ENCODE results near the gene SELENOT. TPM values are rescaled to one million over a fixed set of nuclear protein-coding genes. Genes with fewer than 3 reads are reported as not detected.

SELENOT gene
- total RNA-seq, 4 donors from 2014 or later = 49.2 to 97.2 (median 75.3) TPM

DNA sequence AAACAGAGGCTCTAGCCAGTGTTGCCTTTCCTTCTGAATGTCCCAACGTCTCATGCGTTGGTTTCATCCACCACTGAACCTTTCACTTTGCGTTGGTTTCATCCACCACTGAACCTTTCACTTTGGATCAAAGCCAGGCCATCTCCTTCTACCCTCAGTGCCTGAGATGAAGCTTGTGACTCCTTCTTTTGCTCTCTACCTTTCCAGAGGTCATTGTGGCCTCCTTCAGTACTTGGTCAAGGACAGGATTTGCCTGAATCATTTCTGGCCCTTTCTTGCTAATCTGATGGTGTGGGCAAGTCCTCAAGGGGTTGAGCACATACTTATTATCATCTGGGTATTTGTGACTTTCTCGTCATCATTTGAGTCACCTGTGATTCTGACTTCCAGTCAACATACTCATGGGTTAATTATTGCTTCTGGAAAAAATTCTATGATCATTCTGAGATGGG lies 50.0 kb downstream of the SELENOT start:
- Histone ChIP-seq H3K4me3 (no peak overlapping the region), H3K4me1 (no peaks in the 10 kb centered on the region), H3K27me3 (no peaks in the 10 kb centered on the region), H3K27ac (no peak overlapping the region), H3K9me3 (no peaks in the 10 kb centered on the region), H3K36me3 (no peaks in the 10 kb centered on the region)
- no peak for DNase-seq (ENCODE audit: low spot score in 2 of 2)
- WGBS = 89% methylated on average over 4 of the region's 4 CpGs
- TF ChIP-seq POLR2AphosphoS5 (IDR thresholded peaks at IDR 0.05) = no peak
- TF ChIP-seq, protein P1, sequence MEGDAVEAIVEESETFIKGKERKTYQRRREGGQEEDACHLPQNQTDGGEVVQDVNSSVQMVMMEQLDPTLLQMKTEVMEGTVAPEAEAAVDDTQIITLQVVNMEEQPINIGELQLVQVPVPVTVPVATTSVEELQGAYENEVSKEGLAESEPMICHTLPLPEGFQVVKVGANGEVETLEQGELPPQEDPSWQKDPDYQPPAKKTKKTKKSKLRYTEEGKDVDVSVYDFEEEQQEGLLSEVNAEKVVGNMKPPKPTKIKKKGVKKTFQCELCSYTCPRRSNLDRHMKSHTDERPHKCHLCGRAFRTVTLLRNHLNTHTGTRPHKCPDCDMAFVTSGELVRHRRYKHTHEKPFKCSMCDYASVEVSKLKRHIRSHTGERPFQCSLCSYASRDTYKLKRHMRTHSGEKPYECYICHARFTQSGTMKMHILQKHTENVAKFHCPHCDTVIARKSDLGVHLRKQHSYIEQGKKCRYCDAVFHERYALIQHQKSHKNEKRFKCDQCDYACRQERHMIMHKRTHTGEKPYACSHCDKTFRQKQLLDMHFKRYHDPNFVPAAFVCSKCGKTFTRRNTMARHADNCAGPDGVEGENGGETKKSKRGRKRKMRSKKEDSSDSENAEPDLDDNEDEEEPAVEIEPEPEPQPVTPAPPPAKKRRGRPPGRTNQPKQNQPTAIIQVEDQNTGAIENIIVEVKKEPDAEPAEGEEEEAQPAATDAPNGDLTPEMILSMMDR (IDR thresholded peaks at IDR 0.05) = no peak
- TF ChIP-seq EP300 (IDR thresholded peaks at IDR 0.05) = no peak
- no peak for TF ChIP-seq POLR2A (IDR thresholded peaks at IDR 0.05)

DNA sequence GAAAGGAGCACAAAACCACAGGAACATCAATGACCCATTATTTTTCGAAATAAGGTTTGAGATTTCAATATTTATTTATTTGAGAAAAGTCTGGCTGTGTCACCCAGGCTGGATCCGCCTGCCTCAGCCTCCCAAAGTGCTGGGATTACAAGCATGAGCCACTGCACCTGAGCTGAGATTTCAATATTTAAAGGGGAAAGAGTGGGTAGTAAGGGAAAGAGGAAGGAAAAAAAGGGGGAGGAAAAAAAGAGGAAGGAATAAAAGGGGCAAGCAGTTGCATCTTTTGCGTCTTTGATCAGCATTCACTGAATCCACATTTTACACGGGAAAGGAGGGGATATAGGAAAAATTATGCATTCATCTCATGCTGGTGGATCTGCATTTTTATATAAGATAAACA lies 53.2 kb downstream of the SELENOT start:
- Histone ChIP-seq H3K36me3 (no peaks in the 10 kb centered on the region), H3K4me1 (no peaks in the 10 kb centered on the region), H3K27me3 (no peaks in the 10 kb centered on the region), H3K27ac (no peak overlapping the region), H3K4me3 (no peak overlapping the region), H3K9me3 (no peaks in the 10 kb centered on the region)
- DNase-seq (ENCODE audit: low spot score in 2 of 2) = no peak
- TF ChIP-seq POLR2A (IDR thresholded peaks at IDR 0.05) (no peak), EP300 (IDR thresholded peaks at IDR 0.05) (no peak), POLR2AphosphoS5 (IDR thresholded peaks at IDR 0.05) (no peak)
- TF ChIP-seq, protein P1 (IDR thresholded peaks at IDR 0.05) = no peak
- WGBS = 76% methylated on average over 4 of the region's 4 CpGs

- H3K9me3 ChIP-seq = no peaks in the 10 kb centered on the region
- DNase-seq (ENCODE audit: low spot score in 2 of 2) = no peak
- H3K27me3 ChIP-seq = no peaks in the 10 kb centered on the region
- no peaks in the 10 kb centered on the region for H3K4me1 ChIP-seq
- H3K36me3 ChIP-seq = no peaks in the 10 kb centered on the region
- no peak for TF ChIP-seq EP300 (IDR thresholded peaks at IDR 0.05)
- no peak for TF ChIP-seq POLR2AphosphoS5 (IDR thresholded peaks at IDR 0.05)
- TF ChIP-seq, protein P1 (IDR thresholded peaks at IDR 0.05) = no peak
- TF ChIP-seq POLR2A (IDR thresholded peaks at IDR 0.05) = no peak
- 69% methylated on average over 7 of the region's 7 CpGs for WGBS
- no peak overlapping the region for H3K27ac ChIP-seq
- no peak overlapping the region for H3K4me3 ChIP-seq
Observed at GRCh38 chr3:150662410-150663200, 59.5 kb downstream of the SELENOT start.

- TF ChIP-seq POLR2AphosphoS5 (IDR thresholded peaks at IDR 0.05) (no peak), EP300 (IDR thresholded peaks at IDR 0.05) (no peak), POLR2A (IDR thresholded peaks at IDR 0.05) (no peak)
- TF ChIP-seq, protein P1 (IDR thresholded peaks at IDR 0.05) = no peak
- H3K4me1 ChIP-seq = no peaks in the 10 kb centered on the region
- H3K27ac ChIP-seq = no peak overlapping the region
- H3K27me3 ChIP-seq = no peaks in the 10 kb centered on the region
- H3K4me3 ChIP-seq = no peak overlapping the region
- no peaks in the 10 kb centered on the region for H3K36me3 ChIP-seq
- DNase-seq (ENCODE audit: low spot score in 2 of 2) = no peak
- H3K9me3 ChIP-seq = no peaks in the 10 kb centered on the region
- 95% methylated on average over 7 of the region's 8 CpGs for WGBS
Observed at GRCh38 chr3:150663461-150663860, 60.3 kb downstream of the SELENOT start.

DNA sequence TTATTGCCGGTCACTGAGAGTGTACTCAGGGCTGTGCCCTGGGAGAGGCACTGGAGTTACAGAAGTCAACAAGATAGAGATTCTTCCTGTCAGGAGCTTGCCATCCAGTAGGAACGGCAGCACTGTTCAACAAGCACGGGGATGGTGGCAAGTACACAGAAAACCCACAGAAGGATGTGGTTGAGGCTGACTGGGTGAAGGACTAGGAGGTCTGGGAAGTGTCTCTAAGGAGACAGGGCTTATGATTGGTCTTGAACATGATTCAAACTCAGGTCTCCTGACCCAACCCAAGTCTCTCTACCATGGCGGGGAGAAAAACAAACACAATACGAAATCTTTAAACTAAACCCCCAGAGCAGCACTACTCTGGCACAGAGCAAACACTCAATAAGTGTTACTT lies 63.0 kb downstream of the SELENOT start:
- no peaks in the 10 kb centered on the region for H3K36me3 ChIP-seq
- no peak overlapping the region for H3K4me3 ChIP-seq
- no peaks in the 10 kb centered on the region for H3K9me3 ChIP-seq
- TF ChIP-seq POLR2AphosphoS5 (IDR thresholded peaks at IDR 0.05) = no peak
- no peak for TF ChIP-seq EP300 (IDR thresholded peaks at IDR 0.05)
- no peak for TF ChIP-seq POLR2A (IDR thresholded peaks at IDR 0.05)
- TF ChIP-seq, protein P1 (IDR thresholded peaks at IDR 0.05) = no peak
- no peaks in the 10 kb centered on the region for H3K27me3 ChIP-seq
- H3K27ac ChIP-seq = no peak overlapping the region
- H3K4me1 ChIP-seq = no peaks in the 10 kb centered on the region
- DNase-seq (ENCODE audit: low spot score in 2 of 2) = no peak
- WGBS = 90% methylated on average over 5 of the region's 5 CpGs

Data from suprapubic skin (tissue), 4 donors.